GM21737 (cell line): Measurements from ENCODE around the gene HSPB6.
"Not testable (repeated sequence)": the region's sequence is repeated elsewhere in the genome, so short reads cannot be mapped to it uniquely, and the experiment has no call there.

ENCODE experiments used
- ATAC-seq: cut with Tn5 transposase; IDR thresholded peaks from one replicate; pipeline ENCODE4 v1.9.1; 2021; ENCODE audit warnings: mild to moderate bottlenecking, moderate library complexity; ENCODE audit not compliant: unreplicated experiment

The HSPB6 gene

DNA sequence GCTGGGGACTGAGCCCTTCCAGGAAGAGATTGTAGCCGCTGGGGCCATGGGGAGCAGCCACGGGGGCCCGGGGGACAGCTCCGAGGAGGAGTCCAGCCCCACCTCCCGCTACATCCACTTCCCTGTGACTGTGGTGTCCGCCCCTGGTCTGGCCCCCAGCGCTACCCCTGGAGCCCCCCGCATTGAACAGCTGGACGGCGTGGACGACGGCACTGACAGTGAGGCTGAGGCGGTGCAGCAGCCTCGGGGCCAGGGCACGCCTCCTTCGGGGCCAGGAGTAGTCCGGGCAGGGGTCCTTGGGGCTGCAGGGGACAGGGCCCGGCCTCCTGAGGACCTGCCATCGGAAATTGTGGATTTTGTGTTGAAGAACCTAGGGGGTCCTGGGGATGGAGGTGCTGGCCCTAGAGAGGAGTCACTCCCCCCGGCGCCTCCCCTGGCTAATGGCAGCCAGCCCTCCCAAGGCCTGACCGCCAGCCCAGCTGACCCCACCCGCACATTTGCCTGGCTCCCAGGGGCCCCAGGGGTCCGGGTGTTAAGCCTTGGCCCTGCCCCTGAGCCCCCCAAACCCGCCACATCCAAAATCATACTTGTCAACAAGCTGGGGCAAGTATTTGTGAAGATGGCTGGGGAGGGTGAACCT lies 24.2 kb downstream of the HSPB6 start:
- no peak for ATAC-seq

DNA sequence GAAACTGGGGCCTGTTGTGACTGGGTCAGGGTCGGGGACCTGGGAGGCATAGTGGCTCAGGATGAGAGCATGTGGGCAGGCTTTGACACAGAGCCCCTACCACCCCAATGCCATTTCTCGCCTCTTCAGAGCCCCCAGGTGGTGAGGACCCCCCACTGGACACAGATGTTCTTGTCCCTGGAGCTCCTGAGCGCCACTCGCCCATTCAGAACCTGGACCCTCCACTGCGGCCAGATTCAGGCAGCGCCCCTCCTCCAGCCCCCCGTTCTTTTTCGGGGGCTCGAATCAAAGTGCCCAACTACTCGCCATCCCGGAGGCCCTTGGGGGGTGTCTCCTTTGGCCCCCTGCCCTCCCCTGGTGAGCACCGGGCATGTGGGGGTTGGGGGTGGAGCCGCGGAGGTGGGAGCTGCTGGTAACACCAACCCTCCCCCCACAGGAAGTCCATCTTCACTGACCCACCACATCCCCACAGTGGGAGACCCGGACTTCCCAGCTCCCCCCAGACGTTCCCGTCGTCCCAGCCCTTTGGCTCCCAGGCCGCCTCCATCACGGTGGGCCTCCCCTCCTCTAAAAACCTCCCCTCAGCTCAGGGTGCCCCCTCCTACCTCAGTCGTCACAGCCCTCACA lies 24.9 kb downstream of the HSPB6 start:
- no peak for ATAC-seq

GRCh38 chr19:35731353-35731752 lies 25.5 kb downstream of the HSPB6 start:
- no peak for ATAC-seq

DNA sequence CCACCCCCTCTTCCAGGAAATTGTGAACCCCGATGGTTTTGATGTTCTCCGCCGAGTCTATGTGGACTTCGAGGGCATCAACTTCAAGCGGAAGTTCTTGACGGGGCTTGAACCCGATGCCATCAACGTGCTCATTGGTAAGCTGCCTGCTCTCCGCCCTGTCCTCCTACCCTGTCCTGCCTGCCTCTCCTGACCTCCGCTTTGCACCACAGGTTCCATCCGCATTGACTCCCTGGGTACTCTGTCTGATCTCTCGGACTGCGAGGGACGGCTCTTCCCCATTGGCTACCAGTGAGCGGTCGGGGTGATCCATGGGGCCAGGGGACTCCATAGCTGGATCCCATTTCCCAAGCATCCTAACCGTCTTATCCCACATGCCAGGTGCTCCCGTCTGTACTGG lies 26.5 kb downstream of the HSPB6 start:
- no peak for ATAC-seq

DNA sequence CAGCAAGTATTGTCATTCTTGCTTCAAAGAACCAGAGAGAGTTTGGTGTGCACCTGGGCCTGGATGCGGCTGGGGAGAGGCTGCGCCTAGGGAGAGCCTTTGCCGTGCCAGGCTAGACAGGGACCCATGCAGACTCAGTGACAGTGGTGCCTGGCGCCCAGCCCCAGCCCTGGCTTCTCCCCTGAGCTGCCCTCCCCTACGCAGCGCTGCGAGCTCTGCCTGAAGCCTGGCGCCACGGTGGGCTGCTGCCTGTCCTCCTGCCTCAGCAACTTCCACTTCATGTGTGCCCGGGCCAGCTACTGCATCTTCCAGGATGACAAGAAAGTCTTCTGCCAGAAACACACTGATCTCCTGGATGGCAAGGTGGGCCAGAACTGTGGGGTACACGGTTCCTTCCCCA lies 27.1 kb downstream of the HSPB6 start:
- no peak for ATAC-seq

DNA sequence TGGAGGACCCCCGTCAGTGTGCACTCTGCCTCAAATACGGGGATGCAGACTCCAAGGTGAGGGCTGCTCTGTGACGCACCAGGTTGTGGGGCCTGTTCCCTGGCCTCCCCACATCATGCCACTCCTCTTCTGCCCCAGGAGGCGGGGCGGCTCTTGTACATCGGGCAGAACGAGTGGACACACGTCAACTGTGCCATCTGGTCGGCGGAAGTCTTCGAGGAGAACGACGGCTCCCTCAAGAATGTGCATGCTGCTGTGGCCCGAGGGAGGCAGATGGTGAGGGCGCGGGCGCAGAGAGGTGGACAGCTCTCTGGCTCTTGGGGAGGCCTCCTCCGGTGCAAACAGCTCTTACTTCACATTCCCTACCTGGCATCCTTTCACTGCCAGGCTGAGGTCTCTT lies 27.8 kb downstream of the HSPB6 start:
- ATAC-seq: no peak

GRCh38 chr19:35727956-35728706 lies 28.7 kb downstream of the HSPB6 start:
- no peak for ATAC-seq

DNA sequence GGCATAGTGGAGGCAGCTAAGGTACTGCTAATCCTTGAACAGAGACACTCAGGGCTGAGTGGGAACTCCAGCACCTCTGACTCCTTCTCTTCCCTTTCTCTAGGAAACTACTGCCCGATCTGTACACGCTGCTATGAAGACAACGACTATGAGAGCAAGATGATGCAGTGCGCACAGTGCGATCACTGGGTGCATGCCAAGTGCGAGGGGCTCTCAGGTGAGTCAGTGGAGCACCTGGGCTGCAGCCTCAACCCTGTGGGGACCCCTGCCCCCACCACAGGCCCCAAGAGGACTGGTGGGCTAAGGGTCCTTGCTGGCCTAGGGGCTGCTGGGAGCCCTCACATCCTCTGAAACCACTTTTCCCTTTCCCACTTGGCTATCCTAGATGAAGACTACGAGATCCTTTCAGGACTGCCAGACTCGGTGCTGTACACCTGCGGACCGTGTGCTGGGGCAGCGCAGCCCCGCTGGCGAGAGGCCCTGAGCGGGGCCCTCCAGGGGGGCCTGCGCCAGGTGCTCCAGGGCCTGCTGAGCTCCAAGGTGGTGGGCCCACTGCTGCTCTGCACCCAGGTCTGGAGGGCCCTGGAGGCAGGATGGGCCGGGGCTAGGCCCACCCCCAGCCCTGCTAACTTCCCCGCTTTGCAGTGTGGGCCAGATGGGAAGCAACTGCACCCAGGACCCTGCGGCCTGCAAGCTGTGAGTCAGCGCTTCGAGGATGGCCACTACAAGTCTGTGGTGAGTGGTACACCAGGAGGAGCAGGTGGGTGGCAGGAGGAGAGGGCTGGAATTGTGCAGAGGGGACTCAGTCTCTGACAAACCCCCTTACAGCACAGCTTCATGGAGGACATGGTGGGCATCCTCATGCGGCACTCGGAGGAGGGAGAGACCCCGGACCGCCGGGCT lies 29.5 kb downstream of the HSPB6 start:
- no peak for ATAC-seq

GRCh38 chr19:35725216-35725861 lies 31.5 kb downstream of the HSPB6 start:
- no peak for ATAC-seq

- no peak for ATAC-seq
Observed at GRCh38 chr19:35724560-35724959, 32.3 kb downstream of the HSPB6 start.

GRCh38 chr19:35724132-35724531 lies 32.7 kb downstream of the HSPB6 start:
- not testable (repeated sequence) for ATAC-seq

GRCh38 chr19:35723671-35724070 lies 33.2 kb downstream of the HSPB6 start:
- no peak for ATAC-seq

GRCh38 chr19:35722897-35723296 lies 33.9 kb downstream of the HSPB6 start:
- no peak for ATAC-seq

- ATAC-seq: no peak
Observed at GRCh38 chr19:35722461-35722860, 34.4 kb downstream of the HSPB6 start.

- ATAC-seq: no peak
Observed at GRCh38 chr19:35721374-35721773, 35.5 kb downstream of the HSPB6 start.

GRCh38 chr19:35720648-35721047 lies 36.2 kb downstream of the HSPB6 start:
- no peak for ATAC-seq

GRCh38 chr19:35720163-35720524 lies 36.7 kb downstream of the HSPB6 start:
- ATAC-seq: no peak

DNA sequence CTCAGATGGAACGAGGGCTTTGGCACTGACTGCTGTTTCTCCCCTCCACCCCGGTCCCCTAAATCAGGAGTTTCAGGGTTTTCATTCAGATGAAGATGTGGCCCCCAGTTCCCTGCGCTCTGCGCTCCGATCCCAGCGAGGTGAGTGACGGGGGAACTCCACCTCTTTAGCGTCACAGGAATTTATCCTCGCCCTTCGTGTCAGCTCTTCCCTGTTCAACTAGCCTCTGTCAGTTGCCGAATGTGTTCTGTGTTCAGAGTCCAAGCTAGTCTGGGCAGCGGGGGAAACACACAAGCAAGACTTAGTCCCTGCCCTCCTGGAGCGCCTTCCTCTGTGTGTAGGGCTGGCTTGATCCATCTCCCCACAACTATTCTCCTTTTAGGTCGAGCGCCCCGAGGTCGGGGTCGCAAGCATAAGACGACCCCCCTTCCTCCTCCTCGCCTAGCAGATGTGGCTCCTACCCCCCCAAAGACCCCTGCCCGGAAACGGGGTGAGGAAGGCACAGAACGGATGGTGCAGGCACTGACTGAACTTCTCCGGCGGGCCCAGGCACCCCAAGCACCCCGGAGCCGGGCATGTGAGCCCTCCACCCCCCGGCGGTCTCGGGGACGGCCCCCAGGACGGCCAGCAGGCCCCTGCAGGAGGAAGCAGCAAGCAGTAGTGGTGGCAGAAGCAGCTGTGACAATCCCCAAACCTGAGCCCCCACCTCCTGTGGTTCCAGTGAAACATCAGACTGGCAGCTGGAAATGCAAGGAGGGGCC lies 37.2 kb downstream of the HSPB6 start:
- no peak for ATAC-seq

DNA sequence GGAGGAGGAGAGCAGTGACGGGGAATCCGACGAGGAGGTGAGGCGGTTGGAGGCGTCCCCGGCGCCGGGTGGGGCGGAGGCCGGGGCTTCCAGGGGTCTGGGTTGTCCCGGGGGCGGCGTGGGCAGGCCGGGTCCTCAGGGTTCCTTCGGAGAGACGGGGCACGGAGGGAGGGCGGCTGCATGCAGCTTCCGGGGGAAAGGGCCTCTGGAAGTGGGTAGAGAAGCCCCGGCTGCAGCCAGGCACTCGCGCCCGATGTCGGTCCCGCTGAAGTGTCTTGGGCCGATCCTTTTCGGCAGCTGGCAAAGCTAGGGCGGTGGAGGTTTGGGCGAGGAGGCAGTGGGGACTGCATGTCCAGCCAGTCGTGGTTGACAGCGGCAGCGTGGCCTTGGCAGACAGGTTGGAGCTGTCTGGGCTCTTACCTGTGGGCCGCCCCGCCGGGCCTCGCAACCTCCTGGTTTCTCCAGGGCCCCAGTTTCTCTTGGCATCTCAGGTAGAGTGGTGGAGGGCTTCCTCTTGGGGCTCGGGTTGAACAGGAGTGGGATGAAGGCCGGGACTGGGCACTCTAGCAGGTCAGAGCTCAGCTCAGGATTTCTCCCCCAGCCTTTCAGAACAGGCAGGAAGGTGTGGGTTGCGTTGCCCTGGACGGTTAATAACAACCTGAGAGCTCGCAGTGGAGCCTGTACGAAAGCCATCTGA lies 38.3 kb downstream of the HSPB6 start:
- no peak for ATAC-seq
